Smooth muscle cell (in vitro differentiated cells): Measurements from ENCODE around the gene ENOX1. TPM values are rescaled to one million over a fixed set of nuclear protein-coding genes. Genes with fewer than 3 reads are reported as not detected.

ENCODE experiments used
- DNase-seq: peaks from one replicate; lab custom pipeline; 2025; ENCODE audit not compliant: unreplicated experiment; lab: John Stamatoyannopoulos, UW
- H2AFZ ChIP-seq: fragments of 200-600 bp; sonication (generic); 2 replicates; pipeline ENCODE4 v1.6.0; 2016; ENCODE audit warnings: antibody characterized with exemption, low read depth, mild to moderate bottlenecking
- H3F3A ChIP-seq: fragments of 200-600 bp; sonication (generic); 2 replicates; pipeline ENCODE4 v1.6.0; 2017; ENCODE audit warnings: antibody characterized with exemption, low read depth
- H3K27ac ChIP-seq: fragments of 200-600 bp; sonication (generic); 2 replicates; pipeline ENCODE4 v1.5.1; 2016; ENCODE audit warnings: low read depth, mild to moderate bottlenecking
- H3K27me3 ChIP-seq: fragments of 200-600 bp; sonication (generic); 2 replicates; pipeline ENCODE4 v1.6.1; 2016; ENCODE audit warnings: low read depth, mild to moderate bottlenecking
- H3K36me3 ChIP-seq: fragments of 200-600 bp; sonication (generic); 2 replicates; pipeline ENCODE4 v1.5.1; 2016; ENCODE audit warnings: low read depth
- H3K4me1 ChIP-seq: fragments of 200-600 bp; sonication (generic); 2 replicates; pipeline ENCODE4 v1.5.1; 2016; ENCODE audit warnings: low read depth
- H3K4me2 ChIP-seq: fragments of 200-600 bp; sonication (generic); 2 replicates; pipeline ENCODE4 v1.6.0; 2016; ENCODE audit warnings: mild to moderate bottlenecking
- H3K4me3 ChIP-seq: fragments of 200-600 bp; sonication (generic); 2 replicates; pipeline ENCODE4 v1.5.1; 2016; ENCODE audit warnings: mild to moderate bottlenecking
- H3K79me2 ChIP-seq: fragments of 200-600 bp; sonication (generic); 2 replicates; pipeline ENCODE4 v1.6.0; 2016; ENCODE audit warnings: low read depth, mild to moderate bottlenecking
- H3K9ac ChIP-seq: fragments of 200-600 bp; sonication (generic); 2 replicates; pipeline ENCODE4 v1.6.0; 2016; ENCODE audit warnings: low read depth
- H3K9me3 ChIP-seq: fragments of 200-600 bp; sonication (generic); replicated peaks from 2 replicates; pipeline ENCODE4 v1.5.1; 2016; ENCODE audit warnings: low read depth
- H4K20me1 ChIP-seq: fragments of 200-600 bp; sonication (generic); 2 replicates; pipeline ENCODE4 v1.6.0; 2016; ENCODE audit warnings: low read depth
- CTCF ChIP-seq: fragments of 200-600 bp; sonication (generic); IDR thresholded peaks from 2 replicates; pipeline ENCODE4 v1.5.1; 2017; ENCODE audit warnings: borderline replicate concordance, mild to moderate bottlenecking, antibody characterized with exemption; ENCODE audit not compliant: insufficient read depth, poor library complexity, severe bottlenecking
- WGBS: methylation state at CpG from one replicate; pipeline ENCODE4 v1.1.7; 2016; ENCODE audit warnings: low lambda C conversion rate; 5-methylcytosine and 5-hydroxymethylcytosine counted together
- polyA plus RNA-seq: library from polyadenylated mRNA; unstranded; fragments of >200 nt; fragmentation: Nextera tagmentation; extraction: Ambion mirVana; gene quantifications from 2 replicates; pipeline ENCODE4 v1.2.1, GENCODE V29; 2016
- total RNA-seq: library from RNA; depleted of rRNA; stranded (reverse); fragments of >200 nt; gene quantifications from 2 replicates; pipeline ENCODE4 v1.2.3, GENCODE V29; 2014

Gene ENOX1
- total and polyA plus RNA-seq, 2 experiments from 2014 or later: 1.9 to 2.6 TPM

GRCh38 chr13:43822969-43823368 lies 36.2 kb upstream of the ENOX1 start:
- Histone ChIP-seq H3K4me1 (no peaks in the 10 kb centered on the region), H3K27ac (no peak overlapping the region), H3F3A (no peaks in the 10 kb centered on the region), H3K4me2 (no peak overlapping the region), H3K9ac (no peak overlapping the region), H4K20me1 (no peaks in the 10 kb centered on the region), H2AFZ (no peak overlapping the region), H3K9me3 (no peaks in the 10 kb centered on the region), H3K4me3 (no peak overlapping the region), H3K36me3 (no peaks in the 10 kb centered on the region), H3K27me3 (no peaks in the 10 kb centered on the region), H3K79me2 (no peaks in the 10 kb centered on the region)
- WGBS: 73% methylated on average over 1 of the region's 1 CpG
- no peak for DNase-seq
- no peak for TF ChIP-seq CTCF

- 55% methylated on average over 4 of the region's 4 CpGs for WGBS
- H2AFZ ChIP-seq: no peak overlapping the region
- H3K4me3 ChIP-seq: no peak overlapping the region
- TF ChIP-seq CTCF: no peak
- H3K9ac ChIP-seq: no peak overlapping the region
- H3K9me3 ChIP-seq: no peaks in the 10 kb centered on the region
- H3K4me1 ChIP-seq: no peaks in the 10 kb centered on the region
- H3K27me3 ChIP-seq: no peaks in the 10 kb centered on the region
- no peaks in the 10 kb centered on the region for H3K36me3 ChIP-seq
- H3K4me2 ChIP-seq: no peak overlapping the region
- no peaks in the 10 kb centered on the region for H4K20me1 ChIP-seq
- peaks cover 10% of the 10 kb centered on the region for H3F3A ChIP-seq
- H3K27ac ChIP-seq: no peak overlapping the region
- no peak for DNase-seq
- no peaks in the 10 kb centered on the region for H3K79me2 ChIP-seq
Observed at GRCh38 chr13:43816401-43816889, 29.7 kb upstream of the ENOX1 start.

- 0% methylated on average over 2 of the region's 2 CpGs for WGBS
- Histone ChIP-seq H3K4me3 (no peak overlapping the region), H4K20me1 (no peaks in the 10 kb centered on the region), H3K79me2 (no peaks in the 10 kb centered on the region), H3F3A (peaks cover 10% of the 10 kb centered on the region), H3K4me2 (peak overlapping the region; percentile 38), H3K4me1 (no peaks in the 10 kb centered on the region), H2AFZ (no peak overlapping the region), H3K36me3 (no peaks in the 10 kb centered on the region), H3K9me3 (no peaks in the 10 kb centered on the region), H3K9ac (no peak overlapping the region), H3K27ac (no peak overlapping the region), H3K27me3 (no peaks in the 10 kb centered on the region)
- no peak for DNase-seq
- TF ChIP-seq CTCF: no peak
Observed at GRCh38 chr13:43815204-43815603, 28.4 kb upstream of the ENOX1 start.

- Histone ChIP-seq H3K36me3 (no peaks in the 10 kb centered on the region), H3K27me3 (no peaks in the 10 kb centered on the region), H3K9ac (no peak overlapping the region), H3K27ac (no peak overlapping the region), H3F3A (no peaks in the 10 kb centered on the region), H3K4me2 (no peak overlapping the region), H3K79me2 (no peaks in the 10 kb centered on the region), H3K4me1 (peaks cover 3% of the 10 kb centered on the region), H3K9me3 (no peaks in the 10 kb centered on the region), H4K20me1 (no peaks in the 10 kb centered on the region), H2AFZ (no peak overlapping the region), H3K4me3 (no peak overlapping the region)
- TF ChIP-seq CTCF: no peak
- DNase-seq: no peak
Observed at GRCh38 chr13:43808676-43809075, 21.9 kb upstream of the ENOX1 start.
